A549 (cell line): Measurements from ENCODE around the gene DNAJC15. TPM values are rescaled to one million over a fixed set of nuclear protein-coding genes. Genes with fewer than 3 reads are reported as not detected.

ENCODE experiments used
- ATAC-seq, 2 experiments: fragments of 200-7000 bp in 1 of 2; fragments of >200 bp in 1 of 2; cut with Nextera tagmentation in 1 of 2; cut with Tn5 transposase in 1 of 2; 3 replicates each; pipeline versions ENCODE4 v1.8.0 to v1.9.1; 2018 to 2020; ENCODE audit warnings: mild to moderate bottlenecking in 1 of 2, moderate library complexity in 1 of 2
- CTCF ChIA-PET: fragments of 300-600 bp; sonication (Branson Sonifier 250); formaldehyde crosslinking; extraction: SDS; loops from one replicate; lab custom pipeline; 2021; ENCODE audit warnings: antibody characterized with exemption, inconsistent platforms; lab: Yijun Ruan, JAX
- POLR2A ChIA-PET: fragments of 350-600 bp; formaldehyde crosslinking; extraction: SDS; loops from one replicate; lab custom pipeline; 2021; ENCODE audit warnings: antibody characterized with exemption, inconsistent platforms; lab: Yijun Ruan, JAX
- DNase-seq, 2 experiments: peaks; one replicate each; pipeline versions ENCODE4 v3.0.0 to v3.0.0-alpha.2; 2011 to 2016; ENCODE audit warnings: low read depth in 1 of 2, low spot score in 1 of 2
- FAIRE-seq: peaks from 2 replicates; lab custom pipeline; 2011; peaks lifted over from hg19 to GRCh38; lab: Jason Lieb, UNC
- H3K27ac ChIP-seq, 2 experiments: fragments of >200 bp; sonication (Bioruptor Twin); formaldehyde crosslinking; 3 replicates each; pipeline ENCODE4 v1.5.1; 2016 to 2017
- H3K4me1 ChIP-seq: fragments of >200 bp; sonication (Bioruptor Twin); formaldehyde crosslinking; 3 replicates; pipeline ENCODE4 v1.6.1; 2016
- H3K4me2 ChIP-seq: fragments of >200 bp; sonication (Bioruptor Twin); formaldehyde crosslinking; 3 replicates; pipeline ENCODE4 v1.6.1; 2016
- H3K4me3 ChIP-seq: fragments of >200 bp; sonication (Bioruptor Twin); formaldehyde crosslinking; 3 replicates; pipeline ENCODE4 v1.5.1; 2016
- H3K9me3 ChIP-seq: fragments of >200 bp; sonication (Bioruptor Twin); formaldehyde crosslinking; 3 replicates; pipeline ENCODE4 v1.6.1; 2016
- CBX8 ChIP-seq: fragments of 200-600 bp; sonication (generic); IDR thresholded peaks from 2 replicates; pipeline ENCODE4 v1.6.1; 2016
- CEBPB ChIP-seq, 2 experiments: fragments of >200 bp in 1 of 2; sonication (Bioruptor Twin) in 1 of 2; formaldehyde crosslinking in 1 of 2; IDR thresholded peaks; 2 replicates each; pipeline ENCODE4 v1.6.1; 2012 to 2016
- CHD4 ChIP-seq: fragments of 200-600 bp; sonication (generic); IDR thresholded peaks from 2 replicates; pipeline ENCODE4 v1.6.1; 2016; ENCODE audit warnings: antibody characterized with exemption, mild to moderate bottlenecking, borderline replicate concordance
- E2F6 ChIP-seq: IDR thresholded peaks from 2 replicates; pipeline ENCODE4 v1.6.1; 2012; ENCODE audit warnings: low read depth, borderline replicate concordance
- EHMT2 ChIP-seq: fragments of 200-600 bp; sonication (generic); IDR thresholded peaks from 2 replicates; pipeline ENCODE4 v1.6.1; 2016; ENCODE audit warnings: antibody characterized with exemption, low read depth, mild to moderate bottlenecking, moderate library complexity
- ELK1 ChIP-seq: fragments of 150-350 bp; IDR thresholded peaks from 2 replicates; pipeline ENCODE4 v1.6.1; 2014; ENCODE audit warnings: low read depth, mild to moderate bottlenecking, low read length
- EP300 ChIP-seq, 2 experiments: fragments of >200 bp; sonication (Bioruptor Twin); formaldehyde crosslinking; IDR thresholded peaks; 2 replicates in 1 of 2; 3 replicates in 1 of 2; pipeline ENCODE4 v1.6.1; 2016 to 2017
- FOSL2 ChIP-seq, 2 experiments: fragments of 450-650 bp in 1 of 2; fragments of >200 bp in 1 of 2; sonication (Bioruptor Twin) in 1 of 2; formaldehyde crosslinking; IDR thresholded peaks; 2 replicates each; pipeline versions ENCODE4 v1.5.0 to v1.6.1; 2016 to 2020; ENCODE audit warnings: mild to moderate bottlenecking in 1 of 2, moderate library complexity in 1 of 2
- GATA3 ChIP-seq: IDR thresholded peaks from 2 replicates; pipeline ENCODE4 v1.6.1; 2012; ENCODE audit warnings: borderline replicate concordance
- HDAC2 ChIP-seq: fragments of 200-600 bp; sonication (generic); IDR thresholded peaks from 2 replicates; pipeline ENCODE4 v1.6.1; 2016
- HEYL ChIP-seq: fragments of 250-450 bp; sonication (Bioruptor Pico); IDR thresholded peaks from 2 replicates; pipeline ENCODE4 v1.8.0; 2021; ENCODE audit warnings: mild to moderate bottlenecking, moderate library complexity
- HOXB13 ChIP-seq: fragments of 250-450 bp; sonication (Bioruptor Pico); IDR thresholded peaks from 2 replicates; pipeline ENCODE4 v1.5.0; 2020; ENCODE audit warnings: low read depth, mild to moderate bottlenecking, moderate library complexity
- JUNB ChIP-seq: fragments of >200 bp; sonication (Bioruptor Twin); formaldehyde crosslinking; IDR thresholded peaks from 2 replicates; pipeline ENCODE4 v1.6.1; 2016
- KDM5A ChIP-seq: fragments of 200-600 bp; sonication (generic); IDR thresholded peaks from 2 replicates; pipeline ENCODE4 v1.6.1; 2016; ENCODE audit warnings: antibody characterized with exemption, mild to moderate bottlenecking
- MAZ ChIP-seq: fragments of 150-350 bp; IDR thresholded peaks from 2 replicates; pipeline ENCODE4 v1.6.1; 2014; ENCODE audit warnings: antibody characterized with exemption, low read depth, low read length, borderline replicate concordance
- MYC ChIP-seq: IDR thresholded peaks from 2 replicates; pipeline ENCODE4 v1.6.1; 2012; ENCODE audit warnings: mild to moderate bottlenecking, inconsistent platforms, low read length, improper control_type of control experiment, borderline replicate concordance
- POLR2A ChIP-seq: IDR thresholded peaks from 2 replicates; pipeline ENCODE4 v1.6.1; 2012; ENCODE audit warnings: mild to moderate bottlenecking, low read length
- RAD21 ChIP-seq, 2 experiments: fragments of >200 bp in 1 of 2; sonication (Bioruptor Twin) in 1 of 2; formaldehyde crosslinking in 1 of 2; IDR thresholded peaks in 1 of 2; conservative IDR thresholded peaks in 1 of 2; 2 replicates in 1 of 2; 3 replicates in 1 of 2; pipeline ENCODE4 v1.6.1; 2012 to 2018; ENCODE audit warnings: inconsistent platforms in 1 of 2
- RNF2 ChIP-seq: fragments of 200-600 bp; sonication (generic); IDR thresholded peaks from 2 replicates; pipeline ENCODE4 v1.6.1; 2016; ENCODE audit warnings: low read depth, mild to moderate bottlenecking, antibody characterized with exemption, moderate library complexity, borderline replicate concordance
- TP53 ChIP-seq: fragments of 250-450 bp; sonication (Bioruptor Pico); IDR thresholded peaks from 2 replicates; pipeline ENCODE4 v1.5.0; 2021; ENCODE audit warnings: mild to moderate bottlenecking, moderate library complexity
- ZC3H11A ChIP-seq: fragments of 450-650 bp; IDR thresholded peaks from 2 replicates; pipeline ENCODE4 v1.6.1; 2014; ENCODE audit warnings: antibody characterized with exemption, mild to moderate bottlenecking
- ZNF302 ChIP-seq: fragments of 250-450 bp; sonication (Bioruptor Pico); IDR thresholded peaks from 2 replicates; pipeline ENCODE4 v1.9.0; 2021; ENCODE audit warnings: inconsistent platforms, mild to moderate bottlenecking, moderate library complexity
- ZSCAN20 ChIP-seq: fragments of 250-450 bp; sonication (Bioruptor Pico); IDR thresholded peaks from 2 replicates; pipeline ENCODE4 v1.8.0; 2022; ENCODE audit warnings: mild to moderate bottlenecking, moderate library complexity
- WGBS: methylation state at CpG from one replicate; pipeline ENCODE4 v1.1.6; 2017; ENCODE audit errors: missing lambda C conversion rate; 5-methylcytosine and 5-hydroxymethylcytosine counted together
- polyA plus RNA-seq, 4 experiments: library from polyadenylated mRNA; depleted of rRNA in 3 of 4; stranded (reverse); fragments of >200 nt; fragmentation: RNase III in 1 of 4; extraction: RNeasy Plus Mini Kit Qiagen cat#74134 plus additional on column Dnase treatment in 1 of 4; gene quantifications; 2 replicates in 3 of 4; 3 replicates in 1 of 4; pipeline ENCODE4 v1.2.3, GENCODE V29; 2011 to 2017
- TF ChIP-seq, protein P1 (sequence below): fragments of >200 bp; sonication (Bioruptor Twin); formaldehyde crosslinking; IDR thresholded peaks from 2 replicates; pipeline ENCODE4 v1.6.1; 2016
- TF ChIP-seq, protein P2 (sequence below): fragments of 450-650 bp; IDR thresholded peaks from 2 replicates; pipeline ENCODE4 v1.6.1; 2014; ENCODE audit warnings: antibody characterized with exemption
- TF ChIP-seq, protein P3 (sequence below): fragments of >200 bp; sonication (Bioruptor Twin); formaldehyde crosslinking; IDR thresholded peaks from 3 replicates; pipeline ENCODE4 v1.6.1; 2016
- TF ChIP-seq, protein P4 (sequence below): fragments of 250-450 bp; sonication (Bioruptor Pico); IDR thresholded peaks from 2 replicates; pipeline ENCODE4 v1.5.0; 2021; ENCODE audit warnings: mild to moderate bottlenecking, moderate library complexity, borderline replicate concordance
- TF ChIP-seq, protein P5 (sequence below): fragments of 200-600 bp; sonication (generic); IDR thresholded peaks from 2 replicates; pipeline ENCODE4 v1.6.1; 2016; ENCODE audit warnings: antibody characterized with exemption, mild to moderate bottlenecking, moderate library complexity

Gene DNAJC15
- polyA plus RNA-seq, 2 of the 4 experiments (the other 2 are of a cell fraction) = 0.03 to 0.05 TPM

- ATAC-seq = no peak
- TF ChIP-seq HOXB13 (CRISPR knock-in tag) (no peak), FOSL2 (IDR thresholded peaks at IDR 0.05) (no peak), FOSL2 (CRISPR knock-in tag; IDR thresholded peaks at IDR 0.05) (no peak), ZC3H11A (no peak), ZNF302 (CRISPR knock-in tag) (no peak), HDAC2 (no peak), ZSCAN20 (CRISPR knock-in tag) (no peak), MYC (no peak), MAZ (no peak), RNF2 (no peak), KDM5A (no peak), CEBPB (IDR thresholded peaks at IDR 0.05) (no peak), CBX8 (no peak), GATA3 (no peak), EP300 (IDR thresholded peaks at IDR 0.05) (no peak), JUNB (no peak), CHD4 (no peak)
- no peak overlapping the region for H3K4me3 ChIP-seq
- FAIRE-seq = no peak
- no peak for DNase-seq
- H3K9me3 ChIP-seq = no peaks in the 10 kb centered on the region
- no peak overlapping the region for H3K27ac ChIP-seq
- 69% methylated on average over 4 of the region's 4 CpGs for WGBS
- POLR2A ChIA-PET = interaction anchor here (0.6 kb wide), 1 partner anchor 93 kb away, joined by 3 read pairs; no protein-coding TSS in a partner anchor
- H3K4me2 ChIP-seq = no peak overlapping the region
- CTCF ChIA-PET = no interaction called here
- no peaks in the 10 kb centered on the region for H3K4me1 ChIP-seq
Measured at GRCh38 chr13:43031881-43032280, 8.5 kb downstream of the DNAJC15 start.

- DNase-seq (no peak), FAIRE-seq (no peak), ATAC-seq (no peak)
- WGBS = 74% methylated on average over 3 of the region's 3 CpGs
- CTCF ChIA-PET = no interaction called here
- no peak overlapping the region for H3K4me2 ChIP-seq
- no peaks in the 10 kb centered on the region for H3K4me1 ChIP-seq
- no peak overlapping the region for H3K4me3 ChIP-seq
- H3K9me3 ChIP-seq = no peaks in the 10 kb centered on the region
- POLR2A ChIA-PET = no interaction called here
- no peak overlapping the region for H3K27ac ChIP-seq
- TF ChIP-seq CBX8 (no peak), HDAC2 (no peak), JUNB (no peak), ZNF302 (CRISPR knock-in tag) (no peak), MAZ (no peak), RAD21 (conservative IDR thresholded peaks at IDR 0.05 in 1 of 2, IDR thresholded peaks at IDR 0.05 in 1 of 2) (no peak), ELK1 (no peak), HEYL (no peak), ZSCAN20 (CRISPR knock-in tag) (no peak), POLR2A (no peak), TP53 (no peak), EHMT2 (no peak), E2F6 (no peak)
- TF ChIP-seq, protein P1, sequence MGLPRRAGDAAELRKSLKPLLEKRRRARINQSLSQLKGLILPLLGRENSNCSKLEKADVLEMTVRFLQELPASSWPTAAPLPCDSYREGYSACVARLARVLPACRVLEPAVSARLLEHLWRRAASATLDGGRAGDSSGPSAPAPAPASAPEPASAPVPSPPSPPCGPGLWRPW = no peak
- TF ChIP-seq, protein P2, sequence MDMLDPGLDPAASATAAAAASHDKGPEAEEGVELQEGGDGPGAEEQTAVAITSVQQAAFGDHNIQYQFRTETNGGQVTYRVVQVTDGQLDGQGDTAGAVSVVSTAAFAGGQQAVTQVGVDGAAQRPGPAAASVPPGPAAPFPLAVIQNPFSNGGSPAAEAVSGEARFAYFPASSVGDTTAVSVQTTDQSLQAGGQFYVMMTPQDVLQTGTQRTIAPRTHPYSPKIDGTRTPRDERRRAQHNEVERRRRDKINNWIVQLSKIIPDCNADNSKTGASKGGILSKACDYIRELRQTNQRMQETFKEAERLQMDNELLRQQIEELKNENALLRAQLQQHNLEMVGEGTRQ = no peak
- TF ChIP-seq, protein P3, sequence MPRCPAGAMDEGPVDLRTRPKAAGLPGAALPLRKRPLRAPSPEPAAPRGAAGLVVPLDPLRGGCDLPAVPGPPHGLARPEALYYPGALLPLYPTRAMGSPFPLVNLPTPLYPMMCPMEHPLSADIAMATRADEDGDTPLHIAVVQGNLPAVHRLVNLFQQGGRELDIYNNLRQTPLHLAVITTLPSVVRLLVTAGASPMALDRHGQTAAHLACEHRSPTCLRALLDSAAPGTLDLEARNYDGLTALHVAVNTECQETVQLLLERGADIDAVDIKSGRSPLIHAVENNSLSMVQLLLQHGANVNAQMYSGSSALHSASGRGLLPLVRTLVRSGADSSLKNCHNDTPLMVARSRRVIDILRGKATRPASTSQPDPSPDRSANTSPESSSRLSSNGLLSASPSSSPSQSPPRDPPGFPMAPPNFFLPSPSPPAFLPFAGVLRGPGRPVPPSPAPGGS = no peak
- TF ChIP-seq, protein P4, sequence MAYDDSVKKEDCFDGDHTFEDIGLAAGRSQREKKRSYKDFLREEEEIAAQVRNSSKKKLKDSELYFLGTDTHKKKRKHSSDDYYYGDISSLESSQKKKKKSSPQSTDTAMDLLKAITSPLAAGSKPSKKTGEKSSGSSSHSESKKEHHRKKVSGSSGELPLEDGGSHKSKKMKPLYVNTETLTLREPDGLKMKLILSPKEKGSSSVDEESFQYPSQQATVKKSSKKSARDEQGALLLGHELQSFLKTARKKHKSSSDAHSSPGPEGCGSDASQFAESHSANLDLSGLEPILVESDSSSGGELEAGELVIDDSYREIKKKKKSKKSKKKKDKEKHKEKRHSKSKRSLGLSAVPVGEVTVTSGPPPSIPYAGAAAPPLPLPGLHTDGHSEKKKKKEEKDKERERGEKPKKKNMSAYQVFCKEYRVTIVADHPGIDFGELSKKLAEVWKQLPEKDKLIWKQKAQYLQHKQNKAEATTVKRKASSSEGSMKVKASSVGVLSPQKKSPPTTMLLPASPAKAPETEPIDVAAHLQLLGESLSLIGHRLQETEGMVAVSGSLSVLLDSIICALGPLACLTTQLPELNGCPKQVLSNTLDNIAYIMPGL (CRISPR knock-in tag) = no peak
- TF ChIP-seq, protein P5, sequence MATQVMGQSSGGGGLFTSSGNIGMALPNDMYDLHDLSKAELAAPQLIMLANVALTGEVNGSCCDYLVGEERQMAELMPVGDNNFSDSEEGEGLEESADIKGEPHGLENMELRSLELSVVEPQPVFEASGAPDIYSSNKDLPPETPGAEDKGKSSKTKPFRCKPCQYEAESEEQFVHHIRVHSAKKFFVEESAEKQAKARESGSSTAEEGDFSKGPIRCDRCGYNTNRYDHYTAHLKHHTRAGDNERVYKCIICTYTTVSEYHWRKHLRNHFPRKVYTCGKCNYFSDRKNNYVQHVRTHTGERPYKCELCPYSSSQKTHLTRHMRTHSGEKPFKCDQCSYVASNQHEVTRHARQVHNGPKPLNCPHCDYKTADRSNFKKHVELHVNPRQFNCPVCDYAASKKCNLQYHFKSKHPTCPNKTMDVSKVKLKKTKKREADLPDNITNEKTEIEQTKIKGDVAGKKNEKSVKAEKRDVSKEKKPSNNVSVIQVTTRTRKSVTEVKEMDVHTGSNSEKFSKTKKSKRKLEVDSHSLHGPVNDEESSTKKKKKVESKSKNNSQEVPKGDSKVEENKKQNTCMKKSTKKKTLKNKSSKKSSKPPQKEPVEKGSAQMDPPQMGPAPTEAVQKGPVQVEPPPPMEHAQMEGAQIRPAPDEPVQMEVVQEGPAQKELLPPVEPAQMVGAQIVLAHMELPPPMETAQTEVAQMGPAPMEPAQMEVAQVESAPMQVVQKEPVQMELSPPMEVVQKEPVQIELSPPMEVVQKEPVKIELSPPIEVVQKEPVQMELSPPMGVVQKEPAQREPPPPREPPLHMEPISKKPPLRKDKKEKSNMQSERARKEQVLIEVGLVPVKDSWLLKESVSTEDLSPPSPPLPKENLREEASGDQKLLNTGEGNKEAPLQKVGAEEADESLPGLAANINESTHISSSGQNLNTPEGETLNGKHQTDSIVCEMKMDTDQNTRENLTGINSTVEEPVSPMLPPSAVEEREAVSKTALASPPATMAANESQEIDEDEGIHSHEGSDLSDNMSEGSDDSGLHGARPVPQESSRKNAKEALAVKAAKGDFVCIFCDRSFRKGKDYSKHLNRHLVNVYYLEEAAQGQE = no peak
Measured at GRCh38 chr13:43033038-43033437, 9.7 kb downstream of the DNAJC15 start.
